ENCODE results near the gene LTBP2. TPM values are rescaled to one million over a fixed set of nuclear protein-coding genes. Genes with fewer than 3 reads are reported as not detected.

Gene LTBP2
- total RNA-seq, 1 donor, result 493 TPM

- peaks cover 15% of the 10 kb centered on the region for H3K4me1 ChIP-seq (ENCODE audit: insufficient read depth, low read length)
- peaks cover 29% of the 10 kb centered on the region for H3K79me2 ChIP-seq (ENCODE audit: insufficient read depth, low read length)
- no peaks in the 10 kb centered on the region for H3K9me3 ChIP-seq (ENCODE audit: low read depth, low read length)
- H3K4me3 ChIP-seq (ENCODE audit: insufficient read depth, low read length), result no peak overlapping the region
- H2AFZ ChIP-seq (ENCODE audit: low read length), result no peak overlapping the region
- H3K36me3 ChIP-seq (ENCODE audit: insufficient read depth, low read length), result peaks cover 99% of the 10 kb centered on the region
- DNase-seq (ENCODE audit: insufficient read length, low spot score, missing footprints), result peak; percentile 92
- H3K4me2 ChIP-seq (ENCODE audit: insufficient read depth, low read length), result no peak overlapping the region
- peak overlapping the region; percentile 59 for H3K27ac ChIP-seq (ENCODE audit: low read depth, low read length)
- H3K27me3 ChIP-seq (ENCODE audit: insufficient read depth, low read length), result no peaks in the 10 kb centered on the region
- TF ChIP-seq CTCF (IDR thresholded peaks at IDR 0.05; ENCODE audit: extremely low read depth, low read depth, low read length), result no peak
- peaks cover 9% of the 10 kb centered on the region for H4K20me1 ChIP-seq (ENCODE audit: insufficient read depth, low read length)
These were observed 63.2 kb downstream of the LTBP2 start for GRCh38 chr14:74548881-74549280.

- Histone ChIP-seq H2AFZ (ENCODE audit: low read length) (no peak overlapping the region), H3K4me3 (ENCODE audit: insufficient read depth, low read length) (no peak overlapping the region), H3K4me1 (ENCODE audit: insufficient read depth, low read length) (peaks cover 12% of the 10 kb centered on the region), H3K79me2 (ENCODE audit: insufficient read depth, low read length) (peaks cover 19% of the 10 kb centered on the region), H3K27me3 (ENCODE audit: insufficient read depth, low read length) (no peaks in the 10 kb centered on the region), H3K9me3 (ENCODE audit: low read depth, low read length) (no peaks in the 10 kb centered on the region), H4K20me1 (ENCODE audit: insufficient read depth, low read length) (peaks cover 9% of the 10 kb centered on the region), H3K4me2 (ENCODE audit: insufficient read depth, low read length) (no peak overlapping the region), H3K27ac (ENCODE audit: low read depth, low read length) (no peak overlapping the region), H3K36me3 (ENCODE audit: insufficient read depth, low read length) (peaks cover 92% of the 10 kb centered on the region)
- no peak for TF ChIP-seq CTCF (IDR thresholded peaks at IDR 0.05; ENCODE audit: extremely low read depth, low read depth, low read length)
- DNase-seq (ENCODE audit: insufficient read length, low spot score, missing footprints), result peak; percentile 46
These were observed 64.6 kb downstream of the LTBP2 start for GRCh38 chr14:74547331-74547927.

GRCh38 chr14:74546416-74546815, 65.6 kb downstream of the LTBP2 start:
- H2AFZ ChIP-seq (ENCODE audit: low read length), result no peak overlapping the region
- no peak overlapping the region for H3K27ac ChIP-seq (ENCODE audit: low read depth, low read length)
- no peaks in the 10 kb centered on the region for H3K27me3 ChIP-seq (ENCODE audit: insufficient read depth, low read length)
- DNase-seq (ENCODE audit: insufficient read length, low spot score, missing footprints), result no peak
- no peak overlapping the region for H3K4me3 ChIP-seq (ENCODE audit: insufficient read depth, low read length)
- H3K36me3 ChIP-seq (ENCODE audit: insufficient read depth, low read length), result peaks cover 92% of the 10 kb centered on the region
- TF ChIP-seq CTCF (IDR thresholded peaks at IDR 0.05; ENCODE audit: extremely low read depth, low read depth, low read length), result no peak
- H4K20me1 ChIP-seq (ENCODE audit: insufficient read depth, low read length), result peaks cover 9% of the 10 kb centered on the region
- H3K4me1 ChIP-seq (ENCODE audit: insufficient read depth, low read length), result peaks cover 10% of the 10 kb centered on the region
- H3K79me2 ChIP-seq (ENCODE audit: insufficient read depth, low read length), result peaks cover 11% of the 10 kb centered on the region
- H3K4me2 ChIP-seq (ENCODE audit: insufficient read depth, low read length), result no peak overlapping the region
- H3K9me3 ChIP-seq (ENCODE audit: low read depth, low read length), result no peaks in the 10 kb centered on the region

- Histone ChIP-seq H3K4me1 (ENCODE audit: insufficient read depth, low read length) (peaks cover 10% of the 10 kb centered on the region), H4K20me1 (ENCODE audit: insufficient read depth, low read length) (peaks cover 9% of the 10 kb centered on the region), H3K4me2 (ENCODE audit: insufficient read depth, low read length) (no peak overlapping the region), H3K9me3 (ENCODE audit: low read depth, low read length) (no peaks in the 10 kb centered on the region), H3K4me3 (ENCODE audit: insufficient read depth, low read length) (no peak overlapping the region), H3K36me3 (ENCODE audit: insufficient read depth, low read length) (peaks cover 87% of the 10 kb centered on the region), H3K27me3 (ENCODE audit: insufficient read depth, low read length) (no peaks in the 10 kb centered on the region), H3K27ac (ENCODE audit: low read depth, low read length) (no peak overlapping the region), H3K79me2 (ENCODE audit: insufficient read depth, low read length) (peaks cover 5% of the 10 kb centered on the region), H2AFZ (ENCODE audit: low read length) (no peak overlapping the region)
- DNase-seq (ENCODE audit: insufficient read length, low spot score, missing footprints), result peak; percentile 58
- no peak for TF ChIP-seq CTCF (IDR thresholded peaks at IDR 0.05; ENCODE audit: extremely low read depth, low read depth, low read length)
These were observed 66.7 kb downstream of the LTBP2 start for GRCh38 chr14:74545386-74545785.

All from osteoblast (primary cell).